NCI-H2227 (cell line): ENCODE data around the gene SMPDL3B.
"Not testable (repeated sequence)": the region's sequence is repeated elsewhere in the genome, so short reads cannot be mapped to it uniquely, and the experiment has no call there.

Experiments used
- DNase-seq: peaks from one replicate; lab custom pipeline; 2025; ENCODE audit not compliant: unreplicated experiment; lab: John Stamatoyannopoulos, UW

SMPDL3B gene

DNA sequence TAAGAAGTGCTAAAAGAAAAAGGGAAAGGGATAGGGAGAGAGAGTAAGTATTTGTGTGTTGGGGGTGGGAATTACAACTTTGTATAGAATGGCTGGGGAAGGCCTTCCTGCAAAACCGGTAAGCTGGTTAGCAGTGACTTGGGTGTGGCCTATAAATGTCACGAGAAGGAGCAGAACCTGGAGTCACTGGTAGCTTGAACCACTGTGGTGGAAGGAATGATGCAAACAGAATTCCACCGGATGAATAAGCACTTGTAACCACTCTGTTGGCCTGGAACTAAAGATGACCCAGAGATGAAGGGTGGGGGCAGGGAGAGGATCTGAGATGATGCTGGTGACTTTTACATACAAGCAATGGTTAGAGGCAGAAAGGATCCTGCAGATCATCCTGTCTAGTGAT lies 33.9 kb downstream of the SMPDL3B start:
- no peak for DNase-seq

DNA sequence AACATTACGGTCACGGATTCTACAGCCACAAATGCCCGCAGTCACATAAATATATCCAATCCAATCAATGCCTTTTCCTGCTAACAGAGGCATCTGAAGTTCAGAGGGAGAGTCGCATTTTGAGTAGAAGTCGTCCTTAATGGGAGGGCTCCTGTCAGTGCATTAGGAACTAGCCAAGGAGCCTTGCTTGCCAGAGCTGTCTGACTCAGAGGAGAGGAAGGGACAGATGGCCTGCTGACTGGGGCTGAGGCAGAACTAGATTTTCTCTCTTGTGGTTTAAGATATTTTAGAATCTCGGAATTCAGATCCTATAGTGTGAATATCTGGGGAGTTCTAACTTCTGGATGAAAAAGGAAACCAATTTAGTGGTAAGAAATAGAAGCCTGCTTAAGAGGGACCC lies 35.6 kb downstream of the SMPDL3B start:
- DNase-seq = no peak

DNA sequence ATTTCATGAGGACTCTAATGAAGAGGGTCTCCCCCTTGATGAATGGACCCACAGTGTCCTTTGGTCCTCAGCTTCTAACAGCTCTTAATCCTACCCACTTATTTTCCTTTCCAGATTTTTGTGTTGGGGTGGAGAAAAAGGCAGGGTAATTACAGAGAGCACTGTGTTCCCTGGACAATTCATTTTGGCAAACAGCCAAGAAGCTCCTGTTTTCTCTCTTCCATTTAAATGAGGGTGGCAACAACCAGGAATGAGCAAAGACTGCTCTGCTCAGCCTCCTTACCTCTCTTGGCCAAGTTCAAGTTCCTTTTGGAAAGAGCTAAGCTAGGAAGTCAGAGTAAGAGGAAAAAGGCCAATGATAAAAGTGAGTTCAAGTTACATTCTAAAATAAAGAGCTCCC lies 36.9 kb downstream of the SMPDL3B start:
- DNase-seq = peak; percentile 97

DNA sequence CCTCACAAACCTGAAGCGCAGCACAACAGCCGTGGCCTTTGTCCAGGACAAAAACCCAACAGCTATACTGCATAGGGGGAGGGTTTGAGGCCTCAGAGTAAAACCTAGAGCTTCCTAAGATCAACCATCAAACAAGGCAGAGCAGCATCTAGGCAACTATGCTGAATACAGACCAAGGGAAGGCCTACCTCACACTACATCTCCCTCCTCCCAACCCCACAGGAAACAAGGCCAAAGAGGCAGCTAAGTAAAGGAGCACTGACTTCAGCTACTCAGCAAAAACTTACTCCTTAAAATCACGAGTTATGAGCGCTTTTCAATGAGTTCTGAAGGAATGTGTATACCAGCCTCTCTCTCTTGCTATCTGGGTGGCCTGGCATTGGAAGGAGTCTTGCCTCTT lies 37.3 kb downstream of the SMPDL3B start:
- DNase-seq = peak; percentile 76

DNA sequence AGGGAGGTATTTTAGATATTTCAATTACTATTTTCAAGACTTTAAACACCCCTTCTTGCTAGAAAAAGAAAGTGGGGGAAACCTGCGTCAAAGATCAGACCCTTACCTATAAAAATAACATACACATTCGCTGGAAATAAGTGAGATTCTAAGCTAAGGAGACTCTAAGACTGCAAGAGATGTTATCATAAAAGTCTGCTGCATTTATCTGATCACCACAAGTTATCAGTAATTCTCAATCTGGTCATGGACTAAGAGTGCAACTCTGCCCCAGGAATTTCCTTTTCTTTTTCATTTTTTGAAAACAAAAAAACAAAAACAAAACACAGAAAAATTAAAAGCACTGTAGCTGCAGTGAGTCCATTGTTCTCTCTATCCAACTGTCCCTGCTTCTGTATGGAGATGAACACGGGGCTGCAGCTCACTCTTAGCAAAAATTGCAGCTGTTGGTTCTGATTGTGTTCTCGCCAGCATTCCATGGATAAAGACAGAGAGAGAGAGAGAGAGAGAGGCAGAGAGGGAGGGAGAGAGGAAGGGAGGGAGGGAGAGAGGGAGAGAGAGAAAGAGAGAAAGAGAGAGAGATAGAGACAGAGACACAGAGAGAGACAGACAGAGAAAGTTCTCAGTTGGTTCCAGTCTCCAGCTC lies 39.1 kb downstream of the SMPDL3B start:
- DNase-seq = no peak

DNA sequence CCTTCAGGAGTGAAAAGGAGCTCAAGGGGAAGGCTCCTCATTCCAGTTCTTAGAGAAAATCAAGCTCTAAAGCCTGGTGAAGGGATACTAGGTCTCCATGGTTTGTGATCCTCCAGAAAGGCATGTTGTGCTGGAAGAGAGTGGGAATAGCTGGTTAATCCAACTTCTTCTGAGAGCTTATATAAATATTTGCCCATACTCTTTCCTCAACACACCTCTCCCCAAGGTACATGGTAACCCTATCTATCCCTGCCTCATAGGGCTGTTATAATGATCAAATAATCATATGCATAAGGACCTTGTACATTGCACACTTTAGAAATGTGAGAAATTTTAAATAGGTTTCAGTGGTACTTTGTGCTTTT lies 39.6 kb downstream of the SMPDL3B start:
- no peak for DNase-seq

DNA sequence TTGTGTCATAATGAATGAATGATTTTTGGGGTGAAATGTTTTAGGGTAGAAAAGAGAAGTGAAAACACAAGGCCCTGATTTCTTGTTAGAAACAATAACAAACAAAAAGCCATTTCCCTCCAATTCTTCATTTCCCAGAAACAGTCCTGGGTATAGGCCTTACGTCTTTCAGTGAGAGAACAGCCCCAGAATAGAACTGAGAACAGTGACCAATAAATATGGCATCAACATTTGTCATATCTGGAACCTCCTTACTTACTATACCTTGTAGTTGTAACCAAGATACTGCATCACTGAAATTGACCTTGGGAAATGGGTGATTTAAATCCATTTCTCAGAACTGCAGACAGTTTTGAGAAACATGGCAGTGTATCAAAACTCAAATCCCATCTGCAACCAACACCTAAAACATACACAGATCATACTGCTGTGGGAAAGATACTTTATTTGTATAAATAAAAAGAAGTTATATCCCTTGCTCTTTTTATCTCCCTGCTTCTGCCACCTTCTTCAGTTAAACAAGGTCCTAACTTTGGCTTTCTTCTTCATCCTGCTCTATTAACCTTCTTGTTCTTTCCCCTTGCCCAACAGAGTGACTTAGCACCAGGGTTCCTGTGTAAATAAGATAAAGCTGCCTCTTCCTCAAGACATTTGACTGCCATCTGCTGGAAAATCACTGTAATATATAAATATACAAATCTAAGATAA lies 44.5 kb downstream of the SMPDL3B start:
- DNase-seq = peak; percentile 63

DNA sequence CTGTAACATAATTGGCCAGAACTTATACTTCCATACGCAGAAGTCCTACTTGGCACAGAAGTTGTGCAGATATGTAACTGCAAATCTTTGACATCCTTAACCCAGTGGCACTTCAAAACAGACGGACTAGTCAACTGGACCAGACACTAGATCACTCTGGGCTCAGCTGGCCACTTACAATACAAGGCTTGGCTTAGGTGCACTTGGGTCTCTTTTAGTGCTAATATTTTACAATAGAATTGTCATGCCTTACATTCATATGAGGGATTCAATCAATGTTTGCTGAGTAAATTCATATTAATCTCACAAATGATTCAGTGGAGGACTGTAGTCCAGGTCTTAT lies 45.0 kb downstream of the SMPDL3B start:
- no peak for DNase-seq

DNA sequence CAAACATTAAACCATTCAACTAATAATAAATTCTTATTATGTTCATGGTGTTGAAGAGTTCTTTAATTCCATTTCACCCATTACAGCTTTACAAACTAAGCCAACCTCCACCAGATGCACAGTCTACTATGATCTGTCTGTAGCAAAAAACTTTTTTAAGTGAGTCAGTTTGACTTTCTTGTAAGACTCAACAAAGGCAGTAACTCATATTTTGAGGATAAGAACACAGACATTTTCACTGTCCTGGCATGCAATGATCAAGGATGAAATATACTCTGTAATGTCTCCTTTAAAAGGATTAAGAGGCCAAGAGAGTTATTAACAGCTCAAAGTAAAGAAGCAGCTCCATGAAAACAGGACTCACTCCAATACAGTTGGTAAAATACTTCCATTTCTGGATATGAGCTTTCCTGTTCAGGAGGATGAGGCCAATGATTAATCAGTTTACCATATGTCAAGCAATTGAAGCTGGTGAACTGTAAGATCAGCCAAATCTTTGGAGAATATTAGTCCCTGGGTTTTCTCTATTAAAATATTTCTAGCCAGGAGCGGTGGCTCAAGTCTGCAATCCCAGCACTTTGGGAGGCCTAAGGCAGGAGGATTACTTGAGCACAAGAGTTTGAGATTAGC lies 45.5 kb downstream of the SMPDL3B start:
- DNase-seq = no peak

DNA sequence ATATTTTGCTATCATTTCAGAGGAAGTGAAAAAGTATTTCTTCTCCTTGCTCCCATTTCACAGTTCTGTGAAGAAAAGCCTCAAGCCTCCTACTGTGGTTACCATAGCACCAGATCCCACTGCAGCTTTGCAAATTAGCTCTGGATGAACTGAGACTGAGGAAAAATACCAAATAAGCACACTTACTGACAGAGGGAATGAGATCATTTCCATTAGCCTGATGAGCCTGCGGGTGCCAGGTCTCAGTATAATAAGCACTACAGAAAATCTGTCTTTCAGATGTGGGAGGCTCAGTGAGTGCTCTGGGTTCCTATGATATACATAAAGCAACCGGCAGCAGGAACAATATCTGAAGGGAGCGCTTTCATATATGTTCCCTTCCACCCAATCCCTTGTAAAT lies 46.3 kb downstream of the SMPDL3B start:
- DNase-seq = peak; percentile 18

DNA sequence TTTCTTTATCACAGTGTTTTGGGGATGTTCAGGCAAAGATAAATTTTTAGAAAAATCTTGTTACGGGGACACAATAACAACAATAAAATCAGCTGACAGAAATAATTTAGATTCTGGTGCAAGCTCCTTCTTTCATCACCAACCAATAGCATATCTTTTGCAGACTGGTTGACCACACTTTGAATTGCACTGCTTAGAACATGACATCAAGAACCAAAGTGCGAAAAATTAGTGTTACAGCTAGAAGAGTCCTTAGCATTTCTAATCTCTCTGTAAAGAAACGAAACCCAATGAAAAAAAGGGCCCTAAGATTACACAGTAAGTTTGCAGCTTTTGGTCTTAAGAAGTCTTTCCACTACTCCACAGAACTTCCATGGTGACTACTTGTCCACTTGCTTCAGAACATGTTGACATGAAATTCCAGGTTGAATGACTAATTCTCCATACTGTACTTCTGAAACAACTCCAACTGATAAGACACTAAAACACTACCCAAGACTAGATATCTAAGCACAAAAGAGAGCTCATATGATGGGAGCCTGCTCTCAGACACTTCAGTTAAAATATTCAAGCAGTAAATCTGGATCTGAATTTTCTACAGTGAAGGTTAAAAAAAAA lies 56.2 kb downstream of the SMPDL3B start:
- no peak for DNase-seq

DNA sequence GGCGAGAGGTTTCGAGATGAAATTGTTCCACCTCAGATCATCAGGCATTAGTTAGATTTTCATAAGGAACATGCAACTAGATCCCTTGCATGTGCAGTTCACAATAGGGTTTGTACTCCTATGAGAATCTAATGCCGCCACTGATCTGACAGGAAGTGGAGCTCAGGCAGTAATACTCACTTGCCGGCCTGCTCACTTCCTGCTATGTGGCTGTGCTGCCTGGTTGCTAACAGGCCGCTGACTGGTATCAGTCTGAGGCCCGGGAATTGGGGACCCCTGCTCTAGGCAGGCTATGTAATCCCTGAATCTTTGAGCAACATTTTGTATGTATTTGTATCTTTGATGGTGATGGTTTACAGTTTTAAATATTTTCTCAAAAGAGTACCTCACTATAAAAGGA lies 57.5 kb downstream of the SMPDL3B start:
- DNase-seq = no peak

DNA sequence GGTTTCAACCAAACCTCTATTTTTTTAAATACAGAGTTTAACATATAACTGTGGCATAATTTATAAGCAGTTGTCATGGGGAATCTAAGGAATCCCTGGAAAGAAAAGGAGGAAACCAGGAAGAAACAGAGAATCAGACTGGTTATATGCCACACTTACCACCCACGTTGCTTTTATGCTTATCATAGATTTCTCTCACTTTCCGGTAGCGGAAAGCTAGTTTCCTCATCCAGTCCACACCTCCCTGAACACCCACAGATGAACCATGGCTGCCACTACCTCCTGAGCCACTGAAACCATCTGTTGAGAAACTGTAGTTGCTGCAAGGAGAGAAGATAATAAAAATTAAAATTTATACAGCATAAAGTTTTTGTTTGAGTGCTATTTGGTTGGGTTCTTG lies 58.4 kb downstream of the SMPDL3B start:
- no peak for DNase-seq

DNA sequence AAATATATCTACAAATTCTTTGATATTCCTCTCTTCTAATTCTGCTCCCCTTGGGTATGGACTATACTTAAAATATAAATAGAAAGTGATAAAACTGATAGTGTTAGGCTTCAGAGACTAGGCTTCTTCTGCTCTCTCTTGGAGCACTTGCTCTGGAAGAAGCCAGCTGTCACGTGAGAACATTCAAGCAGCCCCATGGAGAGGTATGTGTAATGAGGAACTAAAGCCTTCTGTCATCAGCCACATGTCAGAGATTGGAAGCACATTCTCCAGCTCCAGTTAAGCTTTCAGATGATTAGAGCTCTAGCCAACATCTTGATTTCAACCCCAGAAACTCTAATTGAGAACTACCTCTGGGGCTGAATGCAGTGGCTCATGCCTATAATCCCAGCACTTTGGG lies 59.3 kb downstream of the SMPDL3B start:
- DNase-seq = no peak

DNA sequence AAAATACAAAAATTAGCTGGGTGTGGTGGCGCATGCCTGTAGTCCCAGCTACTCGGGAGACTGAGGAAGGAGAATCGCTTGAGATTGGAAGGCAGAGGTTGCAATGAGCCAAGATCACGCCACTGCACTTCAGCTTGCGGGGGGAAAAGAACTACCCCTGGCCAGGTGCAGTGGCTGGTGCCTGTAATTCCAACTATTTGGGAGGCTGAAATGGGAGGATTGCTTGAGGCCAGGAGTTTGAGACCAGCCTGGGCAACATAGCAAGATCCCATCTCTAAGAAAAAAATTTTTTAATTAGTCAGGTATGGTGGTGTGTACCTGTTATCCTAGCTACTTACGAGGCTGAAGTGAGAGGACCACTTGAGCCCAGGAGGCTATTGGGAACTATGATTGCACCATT lies 59.7 kb downstream of the SMPDL3B start:
- DNase-seq = not testable (repeated sequence)

DNA sequence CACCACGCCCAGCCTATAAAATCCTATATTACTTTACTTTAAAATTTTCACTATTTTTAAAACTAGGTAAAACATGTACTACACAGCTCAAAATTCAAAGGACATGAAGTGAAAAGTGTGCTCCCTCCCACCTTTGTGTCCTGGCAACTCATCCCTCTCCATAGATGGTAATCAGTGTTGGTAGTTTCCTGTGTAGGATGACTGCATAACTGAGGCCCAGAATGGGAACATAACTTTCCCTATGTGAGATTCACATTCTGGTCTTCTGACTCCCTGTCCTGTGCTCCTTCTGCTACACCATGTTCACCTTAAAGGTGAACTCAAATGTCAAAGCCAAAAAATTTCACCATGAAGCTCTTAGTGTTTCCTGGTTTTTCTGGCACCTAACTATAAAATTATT lies 64.3 kb downstream of the SMPDL3B start:
- no peak for DNase-seq

DNA sequence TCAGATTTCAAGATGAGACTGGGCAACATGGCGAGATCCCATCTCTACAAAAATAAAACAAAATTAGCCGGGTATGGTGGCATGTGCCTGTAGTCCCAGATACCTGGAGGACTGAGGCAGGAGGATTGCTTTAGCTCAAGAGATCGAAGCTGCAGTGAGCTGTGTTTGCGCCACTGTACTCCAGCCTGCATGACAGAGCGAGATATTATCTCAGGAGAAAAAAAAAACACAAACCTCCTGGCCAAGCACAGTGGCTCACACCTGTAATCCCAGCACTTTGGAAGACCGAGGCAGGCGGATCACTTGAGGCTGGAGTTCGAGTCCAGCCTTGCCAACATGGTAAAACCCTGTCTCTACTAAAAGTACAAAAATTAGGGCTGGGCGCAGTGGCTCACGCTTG lies 67.8 kb downstream of the SMPDL3B start:
- no peak for DNase-seq

DNA sequence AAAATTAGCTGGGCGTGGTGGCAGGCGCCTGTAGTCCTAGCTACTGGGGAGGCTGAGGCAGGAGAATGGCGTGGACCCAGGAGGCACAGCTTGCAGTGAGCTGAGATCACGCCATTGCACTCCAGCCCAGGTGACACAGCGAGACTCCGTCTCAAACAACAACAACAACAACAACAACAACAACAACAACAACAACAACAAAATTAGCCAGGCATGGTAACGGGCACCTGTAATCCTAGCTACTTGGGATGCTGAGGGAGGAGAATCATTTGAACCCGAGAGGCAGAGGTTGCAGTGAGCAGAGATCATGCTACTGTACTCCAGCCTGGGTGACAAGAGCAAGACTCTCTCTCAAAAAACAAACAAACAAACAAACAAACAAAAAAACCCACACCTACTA lies 68.3 kb downstream of the SMPDL3B start:
- not testable (repeated sequence) for DNase-seq
